GM19035 (cell line): Measurements from ENCODE around the gene MYPN.
A peak's percentile ranks its signal among the peaks of the same experiment; 100 is the strongest.
"Not testable (repeated sequence)": the region's sequence is repeated elsewhere in the genome, so short reads cannot be mapped to it uniquely, and the experiment has no call there.

Experiments
- ATAC-seq: cut with Tn5 transposase; IDR thresholded peaks from one replicate; pipeline ENCODE4 v1.9.1; 2021; ENCODE audit not compliant: unreplicated experiment

MYPN gene

DNA sequence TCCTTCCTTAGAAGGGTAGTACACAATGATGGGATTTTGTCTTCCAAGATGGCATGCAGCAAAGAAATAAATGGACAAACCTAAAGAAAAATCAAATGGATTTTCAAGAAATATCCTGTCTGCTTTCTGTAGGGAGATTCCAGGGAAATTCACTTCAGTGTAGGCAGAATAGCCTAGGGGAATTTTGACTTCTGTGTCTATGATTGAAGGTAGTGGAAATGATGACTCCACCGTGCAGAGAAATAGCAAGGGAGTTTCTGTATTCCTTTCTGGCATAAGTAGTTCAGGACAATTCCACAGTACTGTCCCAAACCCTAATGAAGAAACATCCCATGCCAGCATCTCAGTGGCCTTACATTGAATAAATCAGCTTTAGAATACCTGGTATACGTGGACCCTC, 113.1 kb downstream of the MYPN start:
- ATAC-seq, result no peak

DNA sequence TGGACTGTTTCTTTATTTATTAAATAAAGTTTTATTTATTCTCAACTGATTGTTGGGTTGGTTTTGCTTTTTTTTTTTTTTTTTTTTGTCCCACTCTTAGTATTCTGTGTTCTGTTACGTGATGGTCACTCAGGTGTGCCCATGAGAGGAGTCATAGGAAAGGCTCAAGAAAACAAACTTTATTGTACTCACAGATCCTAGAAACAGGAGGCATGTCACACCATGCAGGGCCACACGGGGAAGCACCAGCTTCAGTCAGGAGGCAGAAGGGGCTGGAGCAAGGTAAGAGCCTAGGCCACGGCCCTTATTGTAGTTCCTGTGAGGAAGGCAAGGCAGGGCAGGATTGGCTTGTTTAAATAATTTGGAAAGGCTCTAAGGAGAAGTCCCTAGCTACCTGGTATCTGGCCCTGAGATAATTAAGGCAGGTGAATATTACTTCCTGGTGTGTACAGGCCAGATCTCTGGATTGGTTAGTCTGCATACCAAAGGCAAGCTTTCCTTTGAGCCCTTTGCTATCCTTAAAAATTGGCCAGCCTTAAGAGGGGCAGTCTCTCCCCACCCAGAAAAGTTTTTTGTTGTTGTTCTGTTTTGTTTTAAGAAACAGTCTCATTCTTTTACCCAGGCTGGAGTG, 114.4 kb downstream of the MYPN start:
- ATAC-seq, result no peak

- ATAC-seq, result no peak
These were observed 115.5 kb downstream of the MYPN start for GRCh38 chr10:68224810-68225209.

DNA sequence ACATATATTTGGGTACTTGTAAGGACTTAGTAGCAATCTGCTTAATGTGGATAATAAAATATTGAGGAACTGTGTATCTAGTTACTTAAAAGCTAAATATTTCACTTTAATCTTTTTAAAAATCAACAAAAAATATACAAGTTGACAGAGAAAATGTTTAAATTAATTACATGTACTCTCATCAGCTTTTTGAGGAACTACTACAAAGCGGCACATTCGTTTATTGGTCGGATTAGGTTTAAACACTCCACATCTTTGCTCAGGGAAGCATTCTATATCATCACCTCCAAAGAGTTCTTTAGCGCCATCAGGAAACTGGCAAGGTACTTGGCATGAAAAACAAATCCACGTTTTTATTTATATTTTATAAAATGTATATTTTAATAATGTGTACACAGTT, 121.0 kb downstream of the MYPN start:
- no peak for ATAC-seq

DNA sequence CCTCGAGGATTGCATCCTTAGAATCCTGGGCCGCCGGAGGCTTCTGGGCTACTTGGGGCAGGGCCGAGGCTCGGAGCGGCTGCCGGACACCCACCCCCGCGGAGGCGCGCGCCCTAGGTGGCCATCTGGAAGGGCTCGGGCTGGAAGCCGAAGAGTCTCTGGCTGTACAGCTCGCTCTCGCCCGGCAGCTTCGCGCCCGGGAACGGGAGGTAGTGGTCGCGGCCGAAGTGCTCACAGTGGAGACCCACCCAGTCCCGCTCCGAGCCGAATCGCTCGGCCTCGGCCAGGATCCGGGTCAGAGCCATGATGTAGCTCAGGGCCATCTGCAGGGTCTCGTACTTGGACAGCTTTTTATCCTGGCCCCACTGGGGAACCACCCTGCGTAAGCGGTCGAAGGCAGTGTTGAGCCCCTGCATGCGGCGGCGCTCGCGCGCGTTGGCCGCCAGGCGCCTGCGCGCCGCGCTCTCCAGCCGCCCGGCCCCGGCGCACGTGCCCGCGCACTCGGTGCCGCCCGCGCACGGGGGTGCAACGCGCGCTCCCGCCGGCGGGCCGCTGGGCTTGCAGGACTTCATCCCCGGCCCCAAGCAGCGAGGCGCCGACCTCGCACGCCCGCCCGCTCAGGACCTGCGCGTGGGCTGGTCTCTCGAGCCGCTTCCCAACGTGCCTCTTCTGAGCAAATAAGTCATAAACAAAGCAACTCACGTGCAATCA, 122.0 kb downstream of the MYPN start:
- ATAC-seq, result peak; percentile 92

DNA sequence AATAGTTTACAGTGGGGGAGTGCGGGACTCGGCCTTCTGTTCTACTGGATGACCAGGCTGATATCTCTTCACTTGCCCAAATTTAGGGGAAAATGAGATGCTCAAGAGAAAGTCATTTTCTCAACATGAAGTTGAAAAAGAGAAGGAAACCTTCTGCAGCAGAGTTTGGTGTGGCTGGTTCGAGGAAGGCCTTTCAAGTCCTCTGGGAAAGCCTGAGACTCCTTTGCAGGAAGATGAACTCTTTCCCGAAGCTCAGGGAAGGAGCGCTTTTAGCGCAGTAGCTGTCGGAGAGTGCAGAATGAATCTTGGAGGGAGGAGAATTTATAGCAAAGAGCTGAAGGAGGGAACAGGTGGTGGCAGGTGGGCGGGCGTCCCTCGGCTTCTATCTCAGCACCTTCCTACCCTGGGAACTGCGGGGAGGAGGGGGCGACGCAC, 122.5 kb downstream of the MYPN start, which contains the start of gene ATOH7:
Gene ATOH7, minus strand, starts transcription at position 297 of the 435 bp plus-strand sequence. CDS start 436 bp downstream, outside the sequence.
- ATAC-seq, result no peak

GRCh38 chr10:68233046-68233445, 123.8 kb downstream of the MYPN start:
- no peak for ATAC-seq

DNA sequence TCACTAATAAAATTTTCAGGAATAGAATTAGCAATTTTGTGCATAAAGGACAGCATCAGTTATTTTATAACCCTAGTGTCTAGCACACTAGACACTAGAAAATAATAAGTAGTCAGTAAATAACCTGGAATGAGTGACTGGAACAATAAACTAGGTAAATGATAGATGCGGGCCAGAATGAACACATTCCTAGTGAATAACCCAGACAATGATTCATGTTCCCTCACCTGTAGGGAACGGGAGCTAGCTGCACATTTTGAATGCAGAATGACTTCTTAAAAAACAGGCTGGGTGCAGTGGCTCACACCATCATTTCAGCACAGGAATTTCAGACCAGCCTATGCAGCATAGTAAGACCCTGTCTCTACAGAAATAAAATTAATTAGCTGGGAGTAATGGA, 125.8 kb downstream of the MYPN start:
- ATAC-seq, result no peak

DNA sequence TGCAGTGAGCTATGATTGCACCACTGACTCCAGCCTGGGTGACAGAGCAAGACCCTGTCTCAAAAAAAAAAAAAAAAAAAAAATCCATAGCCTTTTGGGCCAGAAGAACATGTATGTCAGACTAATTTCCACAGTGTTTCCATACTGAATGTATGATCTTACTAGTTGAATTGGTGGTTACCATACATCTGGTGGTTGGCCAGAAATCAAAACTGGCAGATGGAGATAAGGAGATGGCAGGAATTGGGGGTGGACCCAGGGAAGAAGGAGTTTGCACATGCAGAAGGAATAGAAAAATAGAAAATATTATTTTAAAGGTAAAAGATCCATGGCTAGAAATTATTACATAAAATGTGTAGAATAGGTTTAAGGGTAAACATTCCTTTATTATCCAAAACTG, 126.3 kb downstream of the MYPN start:
- ATAC-seq, result no peak

- ATAC-seq, result no peak
These were observed 127.9 kb downstream of the MYPN start for GRCh38 chr10:68237173-68237572.

DNA sequence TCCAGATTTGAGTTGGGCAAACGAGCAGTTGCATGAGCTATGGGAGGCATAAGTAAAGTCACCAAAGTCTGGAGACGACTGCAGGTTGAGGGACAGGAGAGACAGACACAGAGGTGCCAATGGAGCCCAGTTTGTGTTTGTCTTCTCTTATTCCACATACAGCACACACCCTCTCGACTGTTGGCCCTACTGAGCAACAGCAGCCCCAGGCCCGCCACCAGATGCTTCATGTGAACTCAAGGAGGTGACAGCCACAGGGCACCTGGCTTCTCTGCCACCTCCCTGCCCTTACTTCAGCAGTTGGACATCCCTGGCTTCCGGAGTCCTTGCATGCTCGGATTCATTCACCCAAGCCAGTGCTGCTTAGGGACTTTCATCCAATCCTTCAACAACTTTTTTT, 129.1 kb downstream of the MYPN start:
- ATAC-seq, result no peak

GRCh38 chr10:68239069-68239468, 129.8 kb downstream of the MYPN start:
- no peak for ATAC-seq

DNA sequence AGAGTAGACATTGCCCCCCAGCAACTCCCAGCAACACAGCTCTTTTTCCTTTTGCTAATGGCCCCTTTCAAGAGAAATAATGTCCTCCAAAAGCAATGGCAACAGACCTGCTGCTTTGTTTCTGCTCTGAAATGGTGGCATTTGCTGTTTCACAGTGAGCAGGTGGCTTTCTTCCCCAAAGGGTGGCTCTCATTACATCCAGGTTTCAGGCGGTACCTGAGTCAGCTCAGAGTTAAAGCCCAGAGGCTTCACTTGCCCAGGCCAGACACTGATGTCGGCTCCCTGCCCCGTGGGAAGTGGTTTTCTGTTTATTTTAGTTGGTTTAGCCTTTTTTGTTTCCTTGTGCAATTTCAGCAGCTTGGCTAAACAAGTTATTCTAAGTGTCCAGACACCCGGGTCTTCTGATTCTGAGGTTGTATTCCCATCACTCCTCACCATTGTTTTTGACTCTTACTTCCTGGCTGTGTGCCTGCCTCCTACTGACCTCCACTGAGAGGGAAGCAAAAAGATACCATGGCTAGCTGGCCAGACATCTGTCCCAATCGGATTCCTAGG, 130.4 kb downstream of the MYPN start:
- no peak for ATAC-seq

- ATAC-seq, result no peak
These were observed 132.8 kb downstream of the MYPN start for GRCh38 chr10:68242051-68242450.

- not testable (repeated sequence) for ATAC-seq
These were observed 137.1 kb downstream of the MYPN start for GRCh38 chr10:68246397-68246796.

GRCh38 chr10:68247931-68248330, 138.6 kb downstream of the MYPN start:
- ATAC-seq, result no peak

DNA sequence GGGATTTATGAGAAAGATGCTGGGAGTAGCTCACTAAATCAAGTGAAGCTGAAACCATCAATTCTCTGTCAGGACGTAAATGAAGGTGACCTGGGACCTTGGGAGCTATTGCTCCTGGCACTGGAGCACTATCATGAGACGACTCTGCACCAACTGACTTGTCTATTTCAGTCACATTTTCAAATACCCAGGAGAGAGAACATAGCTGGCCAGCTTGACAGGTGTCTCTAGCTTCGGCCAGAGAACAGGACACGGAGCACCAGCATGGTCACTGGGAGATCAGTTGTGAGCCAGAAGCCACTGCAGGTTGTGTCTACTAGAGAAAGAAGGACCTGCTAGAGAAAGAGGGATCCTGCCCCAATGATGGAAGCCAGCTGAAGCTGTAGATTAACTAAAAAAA, 140.0 kb downstream of the MYPN start:
- no peak for ATAC-seq

DNA sequence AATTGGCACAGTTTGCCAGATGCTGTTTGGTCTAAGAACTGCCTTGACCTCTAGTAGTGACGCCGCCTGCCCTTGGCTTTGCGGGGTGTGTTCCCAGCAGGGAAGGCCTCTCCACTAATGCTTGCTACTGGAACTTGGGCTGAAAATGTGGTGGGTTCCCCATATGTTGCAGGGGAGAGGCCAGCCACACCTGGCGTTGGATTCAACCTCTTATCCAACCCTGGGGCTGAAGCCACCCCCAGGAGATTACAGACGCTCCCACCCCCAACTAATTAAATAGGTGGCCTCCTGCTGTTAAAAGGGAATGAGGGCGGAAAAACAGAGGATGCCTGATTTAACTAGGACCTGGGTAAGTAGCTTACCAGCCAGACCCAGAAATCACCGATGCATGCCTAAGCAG, 141.9 kb downstream of the MYPN start:
- ATAC-seq, result no peak

- no peak for ATAC-seq
These were observed 142.6 kb downstream of the MYPN start for GRCh38 chr10:68251625-68252495.

DNA sequence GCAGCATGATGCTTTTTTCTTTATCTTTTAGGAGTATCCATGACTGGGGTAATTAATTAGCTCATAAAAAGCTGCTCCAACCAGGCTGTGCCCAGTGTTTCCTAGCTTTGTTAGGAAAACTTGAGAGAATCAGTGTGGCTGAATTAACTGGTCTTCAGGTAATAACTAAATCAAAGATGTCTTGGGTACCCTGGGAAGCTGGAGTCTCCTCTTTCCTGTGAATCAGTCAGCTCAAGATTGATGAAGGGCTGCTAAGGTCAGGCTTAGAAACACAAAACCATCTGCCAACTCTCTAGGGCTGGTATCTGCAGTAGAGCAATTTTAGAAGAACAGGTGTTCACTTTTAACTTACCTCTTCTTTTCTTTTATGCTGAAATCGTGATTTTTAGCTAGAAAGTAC, 144.1 kb downstream of the MYPN start:
- ATAC-seq, result no peak

- no peak for ATAC-seq
These were observed 152.0 kb downstream of the MYPN start for GRCh38 chr10:68261132-68261856.
